B cell (primary cell): ENCODE measurements around the gene MRGPRX3.

ENCODE experiments used
- CTCF ChIP-seq: fragments of 200-600 bp; IDR thresholded peaks from one replicate; pipeline ENCODE4 v1.8.0; 2022; ENCODE audit warnings: antibody characterized with exemption, mild to moderate bottlenecking
- EZH2 ChIP-seq: IDR thresholded peaks from 2 replicates; pipeline ENCODE4 v1.6.1; 2012; ENCODE audit warnings: borderline replicate concordance, low read depth, mild to moderate bottlenecking, moderate library complexity, low read length; ENCODE audit not compliant: insufficient read depth, poor library complexity, severe bottlenecking

GRCh38 chr11:18091731-18092130, 40.6 kb upstream of the MRGPRX3 start:
- no peak for TF ChIP-seq CTCF
- TF ChIP-seq EZH2 = no peak
